Activated T-helper 1 cell treated with Interleukin-2 at 50 U/mL for 16 hours (primary cell): ENCODE measurements around the gene OR10AD1.
A peak's percentile ranks its signal among the peaks of the same experiment; 100 is the strongest.
"Not testable (repeated sequence)": the region's sequence is repeated elsewhere in the genome, so short reads cannot be mapped to it uniquely, and the experiment has no call there.

ENCODE experiments used
- DNase-seq: peaks from one replicate; pipeline ENCODE4 v3.0.0-alpha.2; 2020; ENCODE audit warnings: low read depth

OR10AD1 gene

GRCh38 chr12:48203192-48203591 lies at the start of gene OR10AD1:
OR10AD1 (minus strand) TSS chr12:48203292; CDS start chr12:48203292, 0 bp downstream.
- no peak for DNase-seq

- DNase-seq: no peak
These were observed 44.3 kb upstream of the OR10AD1 start for GRCh38 chr12:48247181-48247966.

- DNase-seq: no peak
These were observed 34.1 kb upstream of the OR10AD1 start for GRCh38 chr12:48237162-48237561.

GRCh38 chr12:48235796-48236333 lies 32.8 kb upstream of the OR10AD1 start:
- no peak for DNase-seq

GRCh38 chr12:48231169-48231958 lies 28.3 kb upstream of the OR10AD1 start:
- not testable (repeated sequence) for DNase-seq

- not testable (repeated sequence) for DNase-seq
These were observed 21.4 kb upstream of the OR10AD1 start for GRCh38 chr12:48224533-48224932.

GRCh38 chr12:48221645-48222044 lies 18.6 kb upstream of the OR10AD1 start:
- DNase-seq: no peak

GRCh38 chr12:48220701-48221100 lies 17.6 kb upstream of the OR10AD1 start:
- DNase-seq: no peak

- DNase-seq: no peak
These were observed 16.5 kb upstream of the OR10AD1 start for GRCh38 chr12:48219631-48220030.

GRCh38 chr12:48216785-48217184 lies 13.7 kb upstream of the OR10AD1 start:
- DNase-seq: no peak

GRCh38 chr12:48209495-48209894 lies 6.4 kb upstream of the OR10AD1 start:
- DNase-seq: not testable (repeated sequence)

GRCh38 chr12:48202766-48203165 lies 326 bp downstream of the OR10AD1 start:
- no peak for DNase-seq

- DNase-seq: no peak
These were observed 1.6 kb downstream of the OR10AD1 start for GRCh38 chr12:48201516-48201915.

- DNase-seq: no peak
These were observed 2.0 kb downstream of the OR10AD1 start for GRCh38 chr12:48201091-48201490.

- DNase-seq: no peak
These were observed 3.3 kb downstream of the OR10AD1 start for GRCh38 chr12:48199774-48200221.

- DNase-seq: no peak
These were observed 4.1 kb downstream of the OR10AD1 start for GRCh38 chr12:48198985-48199384.

GRCh38 chr12:48198672-48198971 lies 4.5 kb downstream of the OR10AD1 start:
- DNase-seq: no peak

GRCh38 chr12:48197971-48198671 lies 5.0 kb downstream of the OR10AD1 start:
- peak; percentile 81 for DNase-seq

- DNase-seq: no peak
These were observed 5.5 kb downstream of the OR10AD1 start for GRCh38 chr12:48197549-48197970.

GRCh38 chr12:48194799-48195201 lies 8.3 kb downstream of the OR10AD1 start:
- DNase-seq: no peak

- DNase-seq: no peak
These were observed 9.5 kb downstream of the OR10AD1 start for GRCh38 chr12:48193623-48194022.

GRCh38 chr12:48192861-48193260 lies 10.2 kb downstream of the OR10AD1 start:
- DNase-seq: no peak
